H9 (cell line): ENCODE measurements around the gene TBC1D24. TPM values are rescaled to one million over a fixed set of nuclear protein-coding genes. Genes with fewer than 3 reads are reported as not detected.
A peak's percentile ranks its signal among the peaks of the same experiment; 100 is the strongest.

Experiments
- DNase-seq: peaks from one replicate; pipeline ENCODE4 v3.0.0-alpha.2; 2017
- H2AFZ ChIP-seq: one replicate; pipeline ENCODE4 v1.6.1; 2013; ENCODE audit warnings: mild to moderate bottlenecking, low read length, control low read depth, moderate library complexity
- H2AK5ac ChIP-seq: 2 replicates; pipeline ENCODE4 v1.6.1; 2013; ENCODE audit warnings: low read length, control low read depth, mixed read lengths; ENCODE audit not compliant: insufficient read length
- H2BK120ac ChIP-seq: one replicate; pipeline ENCODE4 v1.6.1; 2013; ENCODE audit warnings: low read depth, mild to moderate bottlenecking, low read length, control low read depth, inconsistent platforms; ENCODE audit not compliant: poor library complexity, severe bottlenecking
- H2BK12ac ChIP-seq: 2 replicates; pipeline ENCODE4 v1.6.1; 2013; ENCODE audit warnings: low read length, control low read depth, mixed read lengths, low read depth; ENCODE audit not compliant: insufficient read length
- H2BK15ac ChIP-seq: 2 replicates; pipeline ENCODE4 v1.6.1; 2013; ENCODE audit warnings: low read depth, low read length, control low read depth
- H2BK20ac ChIP-seq: one replicate; pipeline ENCODE4 v1.6.1; 2013; ENCODE audit warnings: low read depth, mild to moderate bottlenecking, low read length, control low read depth, inconsistent platforms; ENCODE audit not compliant: poor library complexity, severe bottlenecking
- H2BK5ac ChIP-seq: 2 replicates; pipeline ENCODE4 v1.6.1; 2013; ENCODE audit warnings: low read length, control low read depth, mixed read lengths; ENCODE audit not compliant: insufficient read length
- H3K14ac ChIP-seq: 2 replicates; pipeline ENCODE4 v1.6.1; 2013; ENCODE audit warnings: low read length, control low read depth; ENCODE audit not compliant: insufficient read depth
- H3K18ac ChIP-seq: 2 replicates; pipeline ENCODE4 v1.6.1; 2013; ENCODE audit warnings: low read depth, mild to moderate bottlenecking, mixed read lengths, low read length, control low read depth; ENCODE audit not compliant: insufficient read length
- H3K23ac ChIP-seq: 2 replicates; pipeline ENCODE4 v1.6.1; 2013; ENCODE audit warnings: low read length, control low read depth, mixed read lengths, low read depth; ENCODE audit not compliant: insufficient read length
- H3K23me2 ChIP-seq: 2 replicates; pipeline ENCODE4 v1.6.1; 2013; ENCODE audit warnings: low read depth, mild to moderate bottlenecking, mixed read lengths, low read length, control low read depth; ENCODE audit not compliant: insufficient read length, poor library complexity, severe bottlenecking
- H3K27ac ChIP-seq: 2 replicates; pipeline ENCODE4 v1.5.1; 2013; ENCODE audit warnings: low read length, control low read depth, mixed read lengths, low read depth; ENCODE audit not compliant: insufficient read length
- H3K27me3 ChIP-seq: 2 replicates; pipeline ENCODE4 v1.6.1; 2013; ENCODE audit warnings: low read length, control low read depth, inconsistent platforms; ENCODE audit not compliant: insufficient read depth
- H3K4ac ChIP-seq: 2 replicates; pipeline ENCODE4 v1.6.1; 2013; ENCODE audit warnings: low read depth, mild to moderate bottlenecking, control low read depth, inconsistent platforms, low read length, moderate library complexity
- H3K4me1 ChIP-seq: 2 replicates; pipeline ENCODE4 v1.6.1; 2013; ENCODE audit warnings: low read length, control low read depth, inconsistent platforms; ENCODE audit not compliant: insufficient read depth
- H3K4me2 ChIP-seq: 2 replicates; pipeline ENCODE4 v1.6.1; 2013; ENCODE audit warnings: low read length, control low read depth, mixed read lengths; ENCODE audit not compliant: insufficient read length, insufficient read depth
- H3K56ac ChIP-seq: 2 replicates; pipeline ENCODE4 v1.6.1; 2013; ENCODE audit warnings: low read depth, mild to moderate bottlenecking, mixed read lengths, low read length, control low read depth; ENCODE audit not compliant: insufficient read length
- H3K79me1 ChIP-seq: 2 replicates; pipeline ENCODE4 v1.6.1; 2013; ENCODE audit warnings: low read depth, mild to moderate bottlenecking, moderate library complexity, low read length, control low read depth, inconsistent platforms; ENCODE audit not compliant: insufficient read depth, poor library complexity, severe bottlenecking
- H3K79me2 ChIP-seq: 2 replicates; pipeline ENCODE4 v1.6.1; 2013; ENCODE audit warnings: low read length, control low read depth, inconsistent platforms; ENCODE audit not compliant: insufficient read depth
- H3K9ac ChIP-seq: 2 replicates; pipeline ENCODE4 v1.6.1; 2013; ENCODE audit warnings: low read length, control low read depth, mixed read lengths; ENCODE audit not compliant: insufficient read length; ENCODE audit errors: extremely low read depth
- H3K9me3 ChIP-seq: one replicate; pipeline ENCODE4 v1.6.1; 2013; ENCODE audit warnings: low read depth, low read length, inconsistent platforms; ENCODE audit not compliant: control insufficient read depth
- H3T11ph ChIP-seq: one replicate; pipeline ENCODE4 v1.6.1; 2013; ENCODE audit warnings: mild to moderate bottlenecking, low read length, control low read depth, inconsistent platforms
- H4K20me1 ChIP-seq: one replicate; pipeline ENCODE4 v1.6.1; 2013; ENCODE audit not compliant: control insufficient read depth, insufficient read length, insufficient read depth
- H4K5ac ChIP-seq: 2 replicates; pipeline ENCODE4 v1.6.1; 2013; ENCODE audit warnings: low read depth, mild to moderate bottlenecking, mixed read lengths, low read length, control low read depth; ENCODE audit not compliant: insufficient read length
- H4K8ac ChIP-seq: replicated peaks from 2 replicates; pipeline ENCODE4 v1.6.1; 2013; ENCODE audit warnings: low read length, control low read depth, mixed read lengths, low read depth; ENCODE audit not compliant: insufficient read length
- H4K91ac ChIP-seq: 2 replicates; pipeline ENCODE4 v1.6.1; 2013; ENCODE audit warnings: low read depth, mild to moderate bottlenecking, moderate library complexity, mixed read lengths, low read length, control low read depth; ENCODE audit not compliant: insufficient read length
- H3K27ac Mint-ChIP-seq, 3 experiments: 2 replicates in 2 of 3; 3 replicates in 1 of 3; pipeline ENCODE4 v1.8.0; 2020 to 2021; ENCODE audit warnings: mixed read lengths in 3 of 3, mild to moderate bottlenecking in 1 of 3, moderate library complexity in 1 of 3
- H3K27me3 Mint-ChIP-seq: 2 replicates; pipeline ENCODE4 v1.8.0; 2021; ENCODE audit warnings: low read depth, mild to moderate bottlenecking, moderate library complexity, mixed read lengths
- H3K36me3 Mint-ChIP-seq, 3 experiments: 2 replicates in 2 of 3; 3 replicates in 1 of 3; pipeline ENCODE4 v1.8.0; 2020 to 2021; ENCODE audit warnings: low read depth in 3 of 3, mixed read lengths in 3 of 3; ENCODE audit not compliant: insufficient read depth in 1 of 3
- H3K4me1 Mint-ChIP-seq, 2 experiments: 2 replicates each; pipeline ENCODE4 v1.8.0; 2020; ENCODE audit warnings: mixed read lengths in 2 of 2
- H3K4me3 Mint-ChIP-seq, 2 experiments: 2 replicates in 1 of 2; 3 replicates in 1 of 2; pipeline ENCODE4 v1.8.0; 2020 to 2021; ENCODE audit warnings: mild to moderate bottlenecking in 2 of 2, mixed read lengths in 2 of 2, moderate library complexity in 1 of 2
- H3K9me3 Mint-ChIP-seq, 2 experiments: 2 replicates in 1 of 2; 3 replicates in 1 of 2; pipeline ENCODE4 v1.8.0; 2020; ENCODE audit warnings: mild to moderate bottlenecking in 2 of 2, mixed read lengths in 2 of 2, moderate library complexity in 1 of 2
- WGBS: extraction: QIAGEN DNeasy Blood & Tissue Kit; methylation state at CpG from one replicate; pipeline ENCODE4 v1.1.7; 2013; ENCODE audit warnings: missing lambda C conversion rate, low lambda C conversion rate, mixed read lengths; ENCODE audit not compliant: insufficient read length; ENCODE audit errors: extremely low coverage; 5-methylcytosine and 5-hydroxymethylcytosine counted together
- total RNA-seq: library from RNA; stranded (reverse); gene quantifications from 2 replicates; pipeline ENCODE4 v1.2.1, GENCODE V29; 2021
- TF ChIP-seq, protein P1 (sequence below): fragments of 200-600 bp; sonication (generic); conservative IDR thresholded peaks from 3 replicates; pipeline ENCODE4 v1.8.0; 2021; ENCODE audit warnings: antibody characterized with exemption, mild to moderate bottlenecking

TBC1D24 gene
- total RNA-seq, 1 experiment from 2014 or later, result 19.0 TPM

DNA sequence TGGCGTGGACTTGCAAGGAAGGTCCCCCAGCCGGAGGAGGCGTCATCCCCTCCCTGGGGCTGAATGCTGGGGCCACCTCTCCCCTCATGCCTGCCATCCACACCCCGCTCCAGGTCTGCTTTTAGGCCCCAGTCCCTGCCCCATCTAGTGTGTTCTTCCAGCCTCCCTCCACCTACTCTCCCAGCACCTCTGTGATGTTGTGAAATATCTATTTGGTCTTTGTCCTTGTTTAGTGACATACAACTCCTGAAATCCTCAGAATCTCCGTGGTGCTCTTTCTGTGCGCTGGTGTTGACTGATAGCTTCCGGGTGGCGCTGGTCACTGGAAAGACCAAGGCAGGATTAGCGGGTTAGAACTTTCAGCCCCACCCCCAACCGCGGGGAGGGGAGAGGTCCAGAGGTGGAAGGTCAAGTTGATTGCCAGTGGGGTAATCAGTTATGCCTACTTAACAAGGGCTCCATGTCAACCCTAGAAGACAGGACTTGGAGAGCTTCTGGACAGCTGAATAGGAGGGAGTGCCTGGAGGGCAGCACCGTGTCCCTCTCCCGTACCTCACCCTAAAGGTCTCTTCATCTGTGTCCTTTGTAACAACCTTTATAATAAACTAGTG is 10.1 kb downstream of the TBC1D24 start:
- Histone ChIP-seq H3K9ac (no peak overlapping the region), H3K4me2 (no peak overlapping the region), H3K79me1 (no peaks in the 10 kb centered on the region), H2BK12ac (no peak overlapping the region), H2BK5ac (no peak overlapping the region), H3K27ac (no peak overlapping the region), H3T11ph (no peak overlapping the region), H3K27me3 (no peaks in the 10 kb centered on the region), H2BK20ac (no peak overlapping the region), H4K5ac (no peak overlapping the region), H2BK120ac (no peak overlapping the region), H3K4me1 (no peaks in the 10 kb centered on the region), H4K8ac (no peak overlapping the region), H3K23ac (no peak overlapping the region), H4K91ac (no peak overlapping the region), H4K20me1 (peaks cover 4% of the 10 kb centered on the region), H3K23me2 (no peaks in the 10 kb centered on the region), H2AK5ac (no peak overlapping the region), H2BK15ac (no peak overlapping the region), H3K56ac (no peak overlapping the region), H2AFZ (no peak overlapping the region), H3K79me2 (no peaks in the 10 kb centered on the region; the same call in 1 of the 2 replicates), H3K9me3 (no peaks in the 10 kb centered on the region), H3K18ac (no peak overlapping the region), H3K14ac (no peak overlapping the region), H3K4ac (no peak overlapping the region)
- Mint-ChIP-seq H3K9me3 (no peaks in the 10 kb centered on the region), H3K4me3 (no peak overlapping the region), H3K27ac (peak overlapping the region in 1 of 3 experiments; percentile 30; a peak in 3 of 7 replicates), H3K4me1 (peaks cover 11 to 15% of the 10 kb centered on the region in 2 experiments), H3K36me3 (no peaks in the 10 kb centered on the region), H3K27me3 (no peaks in the 10 kb centered on the region)
- DNase-seq, result no peak
- WGBS, result no CpG with 5 or more reads among the region's 13 CpGs
- TF ChIP-seq, protein P1, sequence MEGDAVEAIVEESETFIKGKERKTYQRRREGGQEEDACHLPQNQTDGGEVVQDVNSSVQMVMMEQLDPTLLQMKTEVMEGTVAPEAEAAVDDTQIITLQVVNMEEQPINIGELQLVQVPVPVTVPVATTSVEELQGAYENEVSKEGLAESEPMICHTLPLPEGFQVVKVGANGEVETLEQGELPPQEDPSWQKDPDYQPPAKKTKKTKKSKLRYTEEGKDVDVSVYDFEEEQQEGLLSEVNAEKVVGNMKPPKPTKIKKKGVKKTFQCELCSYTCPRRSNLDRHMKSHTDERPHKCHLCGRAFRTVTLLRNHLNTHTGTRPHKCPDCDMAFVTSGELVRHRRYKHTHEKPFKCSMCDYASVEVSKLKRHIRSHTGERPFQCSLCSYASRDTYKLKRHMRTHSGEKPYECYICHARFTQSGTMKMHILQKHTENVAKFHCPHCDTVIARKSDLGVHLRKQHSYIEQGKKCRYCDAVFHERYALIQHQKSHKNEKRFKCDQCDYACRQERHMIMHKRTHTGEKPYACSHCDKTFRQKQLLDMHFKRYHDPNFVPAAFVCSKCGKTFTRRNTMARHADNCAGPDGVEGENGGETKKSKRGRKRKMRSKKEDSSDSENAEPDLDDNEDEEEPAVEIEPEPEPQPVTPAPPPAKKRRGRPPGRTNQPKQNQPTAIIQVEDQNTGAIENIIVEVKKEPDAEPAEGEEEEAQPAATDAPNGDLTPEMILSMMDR, result no peak
